Measurements from ENCODE around the gene OSBPL5. TPM values are rescaled to one million over a fixed set of nuclear protein-coding genes. Genes with fewer than 3 reads are reported as not detected.

OSBPL5 gene
- total RNA-seq, 1 donor from 2014 or later, result 88.4 TPM

DNA sequence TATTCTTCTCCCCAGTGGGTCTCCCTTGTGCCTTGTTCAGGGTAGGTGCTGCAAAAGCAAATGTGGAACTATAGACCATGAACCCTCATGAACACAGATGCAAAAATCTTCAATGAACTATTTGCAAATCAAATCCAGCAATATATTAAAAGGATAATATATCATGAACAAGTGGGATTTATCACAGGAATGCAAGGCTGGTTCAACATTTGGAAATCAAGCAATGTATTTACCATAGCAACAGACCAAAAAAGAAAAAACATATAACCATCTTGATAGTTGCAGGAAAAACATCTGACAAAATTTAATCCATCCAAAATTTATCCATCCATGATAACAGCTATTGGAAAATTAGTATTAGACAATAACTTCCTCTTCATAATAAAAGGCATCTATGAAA lies 11.4 kb upstream of the OSBPL5 start:
- Histone ChIP-seq H3K36me3 (no peaks in the 10 kb centered on the region), H3K27me3 (no peaks in the 10 kb centered on the region), H3K4me1 (no peaks in the 10 kb centered on the region), H3K27ac (no peak overlapping the region), H3K9me3 (peaks cover 3% of the 10 kb centered on the region), H3K4me3 (no peak overlapping the region)
- intact Hi-C loops (cut with DNase I), result no loop called here
- TF ChIP-seq, protein P1, sequence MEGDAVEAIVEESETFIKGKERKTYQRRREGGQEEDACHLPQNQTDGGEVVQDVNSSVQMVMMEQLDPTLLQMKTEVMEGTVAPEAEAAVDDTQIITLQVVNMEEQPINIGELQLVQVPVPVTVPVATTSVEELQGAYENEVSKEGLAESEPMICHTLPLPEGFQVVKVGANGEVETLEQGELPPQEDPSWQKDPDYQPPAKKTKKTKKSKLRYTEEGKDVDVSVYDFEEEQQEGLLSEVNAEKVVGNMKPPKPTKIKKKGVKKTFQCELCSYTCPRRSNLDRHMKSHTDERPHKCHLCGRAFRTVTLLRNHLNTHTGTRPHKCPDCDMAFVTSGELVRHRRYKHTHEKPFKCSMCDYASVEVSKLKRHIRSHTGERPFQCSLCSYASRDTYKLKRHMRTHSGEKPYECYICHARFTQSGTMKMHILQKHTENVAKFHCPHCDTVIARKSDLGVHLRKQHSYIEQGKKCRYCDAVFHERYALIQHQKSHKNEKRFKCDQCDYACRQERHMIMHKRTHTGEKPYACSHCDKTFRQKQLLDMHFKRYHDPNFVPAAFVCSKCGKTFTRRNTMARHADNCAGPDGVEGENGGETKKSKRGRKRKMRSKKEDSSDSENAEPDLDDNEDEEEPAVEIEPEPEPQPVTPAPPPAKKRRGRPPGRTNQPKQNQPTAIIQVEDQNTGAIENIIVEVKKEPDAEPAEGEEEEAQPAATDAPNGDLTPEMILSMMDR (IDR thresholded peaks at IDR 0.05), result no peak
- TF ChIP-seq POLR2AphosphoS5 (IDR thresholded peaks at IDR 0.05; ENCODE audit: insufficient read depth in 1 of 2, low read depth in 1 of 2) (no peak), POLR2A (IDR thresholded peaks at IDR 0.05) (no peak)
- no peak for DNase-seq (ENCODE audit: extremely low spot score in 2 of 2)

GRCh38 chr11:3175194-3175593 lies 10.1 kb upstream of the OSBPL5 start:
- H3K27me3 ChIP-seq, result no peaks in the 10 kb centered on the region
- intact Hi-C loops (cut with DNase I), result no loop called here
- TF ChIP-seq, protein P1 (IDR thresholded peaks at IDR 0.05), result no peak
- TF ChIP-seq POLR2AphosphoS5 (IDR thresholded peaks at IDR 0.05; ENCODE audit: insufficient read depth in 1 of 2, low read depth in 1 of 2), result no peak

GRCh38 chr11:3174387-3174786 lies 9.3 kb upstream of the OSBPL5 start:
- Histone ChIP-seq H3K9me3 (peaks cover 3% of the 10 kb centered on the region), H3K4me1 (peaks cover 10% of the 10 kb centered on the region), H3K36me3 (no peaks in the 10 kb centered on the region), H3K27ac (no peak overlapping the region), H3K4me3 (no peak overlapping the region), H3K27me3 (no peaks in the 10 kb centered on the region)
- DNase-seq (ENCODE audit: extremely low spot score in 2 of 2), result no peak
- TF ChIP-seq, protein P1 (IDR thresholded peaks at IDR 0.05), result no peak
- intact Hi-C loops (cut with DNase I), result no loop called here

More at GRCh38 chr11:3175194-3175593, 10.1 kb upstream of the OSBPL5 start:
- Histone ChIP-seq H3K4me3 (no peak overlapping the region), H3K36me3 (no peaks in the 10 kb centered on the region), H3K27ac (no peak overlapping the region), H3K9me3 (peaks cover 3% of the 10 kb centered on the region), H3K4me1 (peaks cover 2% of the 10 kb centered on the region)
- DNase-seq (ENCODE audit: extremely low spot score in 2 of 2), result no peak

DNA sequence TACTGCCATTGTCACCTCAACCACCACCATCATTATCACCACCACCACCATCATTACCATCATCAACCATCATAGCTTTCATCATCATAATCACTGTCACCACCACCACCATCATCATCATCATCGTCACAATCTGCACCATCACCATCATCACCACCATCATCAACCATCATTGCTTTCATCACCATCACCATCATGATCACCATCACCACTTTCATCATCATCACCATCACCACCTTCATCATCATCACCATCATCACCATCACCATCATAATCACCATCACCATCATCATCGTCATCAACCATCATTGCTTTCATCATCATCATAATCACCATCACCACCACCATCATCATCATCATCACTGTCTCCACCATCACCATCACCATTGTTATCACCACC lies 8.7 kb upstream of the OSBPL5 start:
- Histone ChIP-seq H3K4me1 (peaks cover 16% of the 10 kb centered on the region), H3K9me3 (peaks cover 3% of the 10 kb centered on the region), H3K36me3 (no peaks in the 10 kb centered on the region), H3K27ac (no peak overlapping the region), H3K4me3 (no peak overlapping the region), H3K27me3 (no peaks in the 10 kb centered on the region)
- no peak for TF ChIP-seq POLR2AphosphoS5 (IDR thresholded peaks at IDR 0.05; ENCODE audit: insufficient read depth in 1 of 2, low read depth in 1 of 2)
- TF ChIP-seq POLR2A (IDR thresholded peaks at IDR 0.05), result no peak
- TF ChIP-seq, protein P1 (IDR thresholded peaks at IDR 0.05), result no peak
- intact Hi-C loops (cut with DNase I), result no loop called here
- no peak for DNase-seq (ENCODE audit: extremely low spot score in 2 of 2)

DNA sequence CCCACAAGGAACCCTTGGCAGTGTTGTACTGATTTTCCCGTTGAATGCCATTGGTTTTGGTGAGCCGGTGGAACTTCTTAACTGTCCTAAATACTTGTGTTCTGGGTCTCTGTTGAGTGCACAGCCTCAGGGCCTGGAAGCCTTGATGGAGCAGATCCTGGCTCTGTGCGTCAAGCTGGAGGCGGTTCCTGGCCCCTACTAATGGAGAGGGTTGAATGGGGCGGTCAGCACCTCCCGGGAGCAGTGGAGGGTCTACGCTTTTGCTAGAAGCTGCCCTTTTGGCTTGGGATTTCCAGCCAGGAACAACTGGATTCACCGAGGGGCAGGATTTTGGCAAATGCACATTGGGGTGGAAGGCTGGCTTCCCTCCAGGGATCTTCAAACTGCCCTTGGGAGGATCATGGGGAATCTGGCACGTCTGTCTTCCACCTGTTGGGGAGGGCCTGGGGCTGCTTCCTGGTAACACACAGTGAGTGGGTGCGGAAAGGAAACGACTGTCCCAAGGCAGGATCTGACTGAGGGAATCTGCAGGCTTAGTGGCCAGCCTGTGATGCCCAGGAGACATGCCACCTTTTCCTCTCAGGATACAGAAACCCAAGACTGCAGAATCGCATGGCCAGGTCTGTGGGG lies 6.9 kb upstream of the OSBPL5 start:
- TF ChIP-seq POLR2AphosphoS5 (IDR thresholded peaks at IDR 0.05; ENCODE audit: insufficient read depth in 1 of 2, low read depth in 1 of 2) (no peak), POLR2A (IDR thresholded peaks at IDR 0.05) (no peak)
- TF ChIP-seq, protein P1 (IDR thresholded peaks at IDR 0.05), result no peak
- DNase-seq (ENCODE audit: extremely low spot score in 2 of 2), result no peak
- Histone ChIP-seq H3K4me1 (peaks cover 18% of the 10 kb centered on the region), H3K36me3 (no peaks in the 10 kb centered on the region), H3K27me3 (no peaks in the 10 kb centered on the region), H3K4me3 (no peak overlapping the region), H3K9me3 (peaks cover 3% of the 10 kb centered on the region), H3K27ac (no peak overlapping the region)
- intact Hi-C loops (cut with DNase I), result no loop called here
